H1 (cell line): ENCODE results near the gene NRSN2.

Experiments used
- EGR1 ChIP-seq: IDR thresholded peaks from 2 replicates; pipeline ENCODE4 v1.6.1; 2011; ENCODE audit warnings: low read depth, low read length, borderline replicate concordance
- EZH2 ChIP-seq: fragments of 200-600 bp; sonication (generic); IDR thresholded peaks from 2 replicates; pipeline ENCODE4 v1.7.1; 2012; ENCODE audit warnings: low read depth, mild to moderate bottlenecking, moderate library complexity, low read length, inconsistent platforms; ENCODE audit not compliant: severe bottlenecking
- GTF2F1 ChIP-seq: IDR thresholded peaks from 2 replicates; pipeline ENCODE4 v1.6.1; 2012; ENCODE audit warnings: low read depth, low read length, improper control_type of control experiment, borderline replicate concordance
- KDM5A ChIP-seq: fragments of 200-600 bp; IDR thresholded peaks from 2 replicates; pipeline ENCODE4 v1.7.1; 2012; ENCODE audit warnings: mild to moderate bottlenecking, low read length, inconsistent platforms, mixed read lengths
- POLR2AphosphoS5 ChIP-seq: IDR thresholded peaks from 2 replicates; pipeline ENCODE4 v1.6.1; 2011; ENCODE audit warnings: low read depth, low read length
- SP2 ChIP-seq: IDR thresholded peaks from 2 replicates; pipeline ENCODE4 v1.6.1; 2012; ENCODE audit warnings: mild to moderate bottlenecking, low read length, inconsistent platforms
- TAF1 ChIP-seq: IDR thresholded peaks from 2 replicates; pipeline ENCODE4 v1.6.1; 2011; ENCODE audit warnings: mild to moderate bottlenecking, low read depth, low read length
- YY1 ChIP-seq: IDR thresholded peaks from 2 replicates; pipeline ENCODE4 v1.6.1; 2011; ENCODE audit warnings: low read depth, mild to moderate bottlenecking, low read length
- ZNF274 ChIP-seq: IDR thresholded peaks from 2 replicates; pipeline ENCODE4 v1.7.0; 2012; ENCODE audit warnings: low read length, borderline replicate concordance; ENCODE audit errors: extremely low read depth
- TF ChIP-seq, protein P1 (sequence below), 3 experiments: IDR thresholded peaks; 1 replicate in 2 of 3; 2 replicates in 1 of 3; pipeline versions ENCODE4 v1.5.1 to v1.6.1; 2011; ENCODE audit warnings: low read length in 3 of 3, mild to moderate bottlenecking in 3 of 3, inconsistent platforms in 2 of 3, low read depth in 1 of 3, moderate library complexity in 1 of 3; ENCODE audit not compliant: insufficient read depth in 1 of 3; ENCODE audit errors: control extremely low read depth in 1 of 3
- TF ChIP-seq, protein P2 (sequence below): IDR thresholded peaks from 2 replicates; pipeline ENCODE4 v1.6.1; 2011; ENCODE audit warnings: low read length, improper control_type of control experiment

DNA sequence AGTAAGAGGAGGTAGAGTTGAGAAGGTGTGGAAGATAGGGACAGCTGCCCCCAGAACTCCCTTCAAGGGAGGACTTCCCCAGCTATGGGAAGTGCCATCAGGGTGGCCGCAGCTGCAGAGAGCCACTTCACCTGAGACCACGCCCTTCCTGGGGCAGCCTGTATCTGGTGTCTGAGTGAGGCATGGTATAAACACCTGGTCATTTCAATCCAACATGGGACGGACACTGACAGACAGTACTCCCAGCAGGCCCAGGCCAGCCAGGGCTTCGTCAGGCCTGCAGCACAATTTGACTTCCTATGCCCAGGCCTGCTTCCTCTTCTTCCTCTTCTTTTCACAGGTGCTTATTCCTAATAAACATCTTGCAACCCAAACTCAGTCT, 17.1 kb upstream of the NRSN2 start:
- TF ChIP-seq GTF2F1 (no peak), SP2 (no peak), TAF1 (no peak), YY1 (no peak), EZH2 (no peak), KDM5A (no peak), ZNF274 (no peak), POLR2AphosphoS5 (no peak; the same call in 1 of the 2 replicates), EGR1 (no peak)
- TF ChIP-seq, protein P1, sequence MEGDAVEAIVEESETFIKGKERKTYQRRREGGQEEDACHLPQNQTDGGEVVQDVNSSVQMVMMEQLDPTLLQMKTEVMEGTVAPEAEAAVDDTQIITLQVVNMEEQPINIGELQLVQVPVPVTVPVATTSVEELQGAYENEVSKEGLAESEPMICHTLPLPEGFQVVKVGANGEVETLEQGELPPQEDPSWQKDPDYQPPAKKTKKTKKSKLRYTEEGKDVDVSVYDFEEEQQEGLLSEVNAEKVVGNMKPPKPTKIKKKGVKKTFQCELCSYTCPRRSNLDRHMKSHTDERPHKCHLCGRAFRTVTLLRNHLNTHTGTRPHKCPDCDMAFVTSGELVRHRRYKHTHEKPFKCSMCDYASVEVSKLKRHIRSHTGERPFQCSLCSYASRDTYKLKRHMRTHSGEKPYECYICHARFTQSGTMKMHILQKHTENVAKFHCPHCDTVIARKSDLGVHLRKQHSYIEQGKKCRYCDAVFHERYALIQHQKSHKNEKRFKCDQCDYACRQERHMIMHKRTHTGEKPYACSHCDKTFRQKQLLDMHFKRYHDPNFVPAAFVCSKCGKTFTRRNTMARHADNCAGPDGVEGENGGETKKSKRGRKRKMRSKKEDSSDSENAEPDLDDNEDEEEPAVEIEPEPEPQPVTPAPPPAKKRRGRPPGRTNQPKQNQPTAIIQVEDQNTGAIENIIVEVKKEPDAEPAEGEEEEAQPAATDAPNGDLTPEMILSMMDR (IDR thresholded peaks at IDR 0.05; ENCODE audit: control extremely low read depth in 1 of 3, insufficient read depth in 1 of 3, low read depth in 1 of 3, low read length in 3 of 3): no peak
- TF ChIP-seq, protein P2, sequence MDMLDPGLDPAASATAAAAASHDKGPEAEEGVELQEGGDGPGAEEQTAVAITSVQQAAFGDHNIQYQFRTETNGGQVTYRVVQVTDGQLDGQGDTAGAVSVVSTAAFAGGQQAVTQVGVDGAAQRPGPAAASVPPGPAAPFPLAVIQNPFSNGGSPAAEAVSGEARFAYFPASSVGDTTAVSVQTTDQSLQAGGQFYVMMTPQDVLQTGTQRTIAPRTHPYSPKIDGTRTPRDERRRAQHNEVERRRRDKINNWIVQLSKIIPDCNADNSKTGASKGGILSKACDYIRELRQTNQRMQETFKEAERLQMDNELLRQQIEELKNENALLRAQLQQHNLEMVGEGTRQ: no peak
